NCI-H446 treated with DMSO at 0.1 percent for 48 hours (cell line): ENCODE data around the gene TGFBR3L.
"Not testable (repeated sequence)": the region's sequence is repeated elsewhere in the genome, so short reads cannot be mapped to it uniquely, and the experiment has no call there.

ENCODE experiments used
- DNase-seq: peaks from one replicate; lab custom pipeline; 2025; lab: John Stamatoyannopoulos, UW

The TGFBR3L gene

GRCh38 chr19:7879836-7880235 lies 34.8 kb upstream of the TGFBR3L start:
- DNase-seq, result no peak

DNA sequence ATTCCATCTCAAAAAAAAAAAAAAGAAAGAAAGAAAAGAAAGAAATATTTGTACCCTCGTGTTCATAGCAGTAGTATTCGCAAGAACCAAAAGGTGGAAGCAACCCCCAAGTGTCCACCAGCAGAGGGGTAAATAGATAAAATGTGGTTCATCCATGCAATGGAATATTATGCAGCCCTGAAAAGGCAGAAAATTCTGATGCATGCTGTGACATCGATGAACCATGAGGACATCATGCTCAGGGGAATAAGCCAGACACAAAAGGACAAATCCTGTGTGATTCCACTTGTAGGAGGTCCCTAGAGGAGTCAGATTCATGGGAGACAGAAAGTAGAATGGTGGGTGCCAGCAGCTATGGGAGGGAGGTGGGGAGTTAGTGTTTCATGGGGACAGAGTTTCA lies 32.7 kb upstream of the TGFBR3L start:
- DNase-seq, result no peak

GRCh38 chr19:7883105-7883504 lies 31.5 kb upstream of the TGFBR3L start:
- DNase-seq, result no peak

DNA sequence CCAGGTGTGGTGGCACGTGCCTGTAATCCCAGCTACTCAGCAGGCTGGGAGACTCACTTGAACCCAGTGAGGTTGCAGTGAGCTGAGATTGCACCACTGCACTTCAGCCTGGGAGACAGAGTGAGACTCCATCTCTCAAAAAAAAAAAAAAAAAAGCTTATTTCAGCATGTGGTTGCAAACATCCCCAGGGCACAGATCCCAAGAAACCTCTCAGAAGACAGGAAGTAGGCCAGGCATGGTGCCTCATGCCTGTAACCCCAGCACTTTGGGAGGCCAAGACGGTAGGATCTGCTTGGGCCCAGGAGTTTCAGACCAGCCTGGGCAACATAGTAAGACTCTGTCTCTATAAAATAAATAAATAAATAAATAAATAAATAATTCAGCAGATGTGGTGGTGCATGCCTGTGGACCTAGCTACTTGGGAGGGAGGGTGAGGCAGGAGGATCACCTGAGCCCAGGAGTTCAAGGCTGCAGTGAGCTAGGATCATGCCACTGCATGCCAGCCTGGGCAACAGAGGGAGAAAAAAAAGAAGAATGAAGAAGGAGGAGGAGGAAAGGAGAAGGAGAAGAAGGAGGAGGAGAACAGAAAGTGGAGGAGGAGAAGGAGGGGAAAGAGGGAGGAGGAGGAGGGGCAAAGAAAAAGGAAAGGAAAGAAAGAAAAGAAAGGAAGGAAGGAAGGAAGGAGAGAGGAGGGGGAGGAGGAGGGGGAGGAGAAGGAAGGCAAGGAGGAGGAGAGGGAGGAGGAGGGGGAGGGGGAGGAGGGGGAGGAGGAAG lies 30.6 kb upstream of the TGFBR3L start:
- DNase-seq, result no peak

- DNase-seq, result no peak
Observed at GRCh38 chr19:7885818-7886217, 28.8 kb upstream of the TGFBR3L start.

GRCh38 chr19:7887408-7888144 lies 27.1 kb upstream of the TGFBR3L start:
- no peak for DNase-seq

DNA sequence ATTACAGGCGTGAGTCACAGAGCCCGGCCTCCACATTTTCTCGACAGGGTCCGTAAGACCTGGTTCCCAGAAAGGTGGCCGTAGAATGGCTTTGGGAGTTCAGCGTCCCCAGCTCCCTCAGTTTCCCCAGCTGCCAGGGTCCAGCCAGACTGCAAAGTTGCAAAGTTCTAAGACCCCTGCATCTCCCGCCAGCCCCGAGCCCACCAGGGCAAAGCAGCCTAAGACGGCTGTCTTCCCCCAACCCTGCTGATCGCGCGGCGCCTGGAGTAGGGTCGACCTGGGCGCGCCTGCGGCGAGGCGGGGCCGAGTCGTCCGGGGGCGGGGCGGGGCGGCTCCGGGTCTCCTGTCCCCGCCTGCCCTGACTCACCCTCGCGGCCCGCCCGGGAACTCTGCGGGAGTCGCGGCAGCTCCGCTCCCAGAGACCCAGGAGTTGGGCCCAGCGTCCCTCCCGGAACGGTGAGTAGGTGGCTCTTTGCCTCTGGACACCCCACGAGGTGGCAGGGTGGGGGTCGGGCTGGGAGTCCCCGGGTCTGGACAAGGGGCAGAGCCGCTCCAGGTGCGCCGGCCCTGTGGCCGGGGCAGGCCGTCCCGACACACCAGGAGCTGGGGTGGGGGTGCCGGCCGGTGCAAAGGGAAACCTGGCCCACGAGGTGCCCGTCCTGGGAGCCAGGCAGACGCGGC lies 26.3 kb upstream of the TGFBR3L start, which contains the start of gene LRRC8E:
TSS of gene LRRC8E (plus strand) at position 366 of the 681 bp plus-strand sequence. CDS start 7,094 bp downstream, outside the sequence.
- DNase-seq, result no peak

- DNase-seq, result no peak
Observed at GRCh38 chr19:7888826-7889217, 25.8 kb upstream of the TGFBR3L start.

DNA sequence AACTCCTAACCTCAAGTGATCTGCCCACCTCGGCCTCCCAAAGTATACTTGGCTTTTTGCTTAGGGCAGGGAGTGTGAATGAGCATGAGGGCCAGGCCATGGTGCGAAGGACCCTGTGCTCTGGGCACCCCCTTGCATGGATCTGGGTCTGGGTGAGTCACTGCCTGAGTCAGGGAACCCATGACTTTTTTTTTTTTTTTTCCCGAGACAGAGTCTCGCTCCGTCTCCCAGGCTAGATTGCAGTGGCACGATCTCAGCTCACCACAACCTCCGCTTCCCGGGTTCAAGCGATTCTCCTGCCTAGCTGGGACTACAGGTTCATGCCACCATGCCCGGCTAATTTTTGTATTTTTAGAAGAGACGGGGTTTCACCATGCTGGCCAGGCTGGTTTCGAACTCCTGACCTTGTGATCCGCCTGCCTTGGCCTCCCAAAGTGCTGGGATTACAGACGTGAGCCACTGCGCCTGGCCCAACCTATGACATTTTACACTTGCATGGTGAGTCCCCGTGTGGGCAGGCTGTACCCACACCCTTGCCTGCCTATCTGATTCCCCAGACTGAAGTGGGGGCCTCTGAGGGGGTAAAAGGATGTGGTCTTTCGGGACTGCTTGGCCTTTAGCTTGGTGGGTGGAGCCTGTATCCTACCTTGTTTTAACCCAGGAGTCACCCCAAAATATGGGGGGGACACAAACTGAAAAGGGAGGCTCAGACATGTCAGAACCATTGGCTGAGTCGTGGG lies 21.1 kb upstream of the TGFBR3L start:
- not testable (repeated sequence) for DNase-seq

DNA sequence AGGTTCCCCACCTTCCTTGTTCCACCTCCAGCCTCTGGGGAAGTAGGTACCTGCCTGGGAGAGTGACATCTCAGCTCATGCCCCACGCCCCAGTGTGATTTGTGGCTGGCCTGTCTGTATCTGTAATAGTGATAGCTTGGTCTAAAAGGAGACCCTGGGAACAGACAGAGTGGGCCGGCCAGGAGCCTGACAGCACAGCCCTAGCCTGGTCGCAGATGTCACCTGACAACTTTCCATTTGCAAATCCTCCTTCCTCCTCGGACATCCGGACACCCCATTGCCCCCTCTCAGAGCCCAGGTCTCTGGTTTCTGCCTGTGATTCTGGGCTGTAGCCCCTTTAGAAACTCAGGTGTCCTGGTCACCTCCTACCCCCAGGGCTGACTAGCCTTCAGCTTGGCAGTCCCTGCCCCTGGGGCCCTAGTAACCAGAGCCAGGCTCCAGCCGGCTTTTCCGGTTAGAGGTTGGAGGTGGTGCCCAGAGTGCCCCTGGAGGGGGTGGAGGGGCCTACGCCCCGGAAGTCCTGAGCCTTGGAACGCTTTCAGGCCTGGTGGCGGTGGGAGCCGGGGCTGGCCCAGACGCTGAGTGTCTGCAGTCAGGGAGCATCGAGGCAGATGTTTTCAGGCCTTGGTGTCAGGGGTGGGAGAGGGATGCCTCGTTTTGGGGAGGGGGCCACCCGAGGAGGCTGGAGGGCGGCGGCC lies 19.9 kb upstream of the TGFBR3L start:
- no peak for DNase-seq

GRCh38 chr19:7895565-7895964 lies 19.1 kb upstream of the TGFBR3L start:
- no peak for DNase-seq

DNA sequence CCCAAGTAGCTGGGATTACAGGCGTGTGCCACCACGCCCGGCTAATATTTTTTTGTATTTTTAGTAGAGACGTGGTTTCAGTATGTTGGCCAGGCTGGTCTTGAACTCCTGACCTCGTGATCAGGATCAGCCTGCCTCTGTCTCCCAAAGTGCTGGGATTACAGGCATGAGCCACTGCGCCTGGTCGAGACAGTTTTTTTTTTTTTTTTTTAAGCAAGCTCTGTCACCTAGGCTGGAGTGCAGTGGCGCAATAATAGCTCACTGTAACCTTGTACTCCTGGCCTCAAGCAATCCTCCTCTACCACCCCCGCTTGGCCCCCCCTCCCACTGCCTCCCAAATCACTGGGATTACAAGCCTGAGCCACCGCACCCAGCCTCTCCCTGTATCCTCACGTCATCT lies 17.3 kb upstream of the TGFBR3L start:
- DNase-seq, result no peak

DNA sequence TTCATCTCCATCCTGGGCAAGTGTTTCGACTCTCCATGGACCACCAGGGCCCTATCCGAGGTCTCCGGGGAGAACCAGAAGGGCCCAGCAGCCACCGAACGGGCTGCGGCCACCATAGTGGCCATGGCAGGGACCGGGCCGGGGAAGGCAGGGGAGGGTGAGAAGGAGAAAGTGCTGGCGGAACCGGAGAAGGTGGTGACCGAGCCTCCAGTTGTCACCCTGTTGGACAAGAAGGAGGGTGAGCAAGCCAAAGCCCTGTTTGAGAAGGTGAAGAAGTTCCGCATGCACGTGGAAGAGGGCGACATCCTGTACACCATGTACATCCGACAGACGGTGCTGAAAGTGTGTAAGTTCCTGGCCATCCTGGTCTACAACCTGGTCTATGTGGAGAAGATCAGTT lies 15.7 kb upstream of the TGFBR3L start:
- no peak for DNase-seq

- DNase-seq, result no peak
Observed at GRCh38 chr19:7899751-7900378, 14.8 kb upstream of the TGFBR3L start.

DNA sequence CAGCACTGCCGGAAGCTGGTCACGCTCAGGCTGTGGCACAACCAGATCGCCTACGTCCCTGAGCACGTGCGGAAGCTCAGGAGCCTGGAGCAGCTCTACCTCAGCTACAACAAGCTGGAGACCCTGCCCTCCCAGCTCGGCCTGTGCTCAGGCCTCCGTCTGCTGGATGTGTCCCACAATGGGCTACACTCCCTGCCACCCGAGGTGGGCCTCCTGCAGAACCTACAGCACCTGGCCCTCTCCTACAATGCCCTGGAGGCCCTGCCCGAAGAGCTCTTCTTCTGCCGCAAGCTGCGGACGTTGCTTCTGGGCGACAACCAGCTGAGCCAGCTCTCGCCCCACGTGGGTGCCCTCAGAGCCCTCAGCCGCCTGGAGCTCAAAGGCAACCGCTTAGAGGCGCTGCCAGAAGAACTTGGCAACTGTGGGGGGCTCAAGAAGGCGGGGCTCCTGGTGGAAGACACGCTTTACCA lies 14.2 kb upstream of the TGFBR3L start:
- no peak for DNase-seq

DNA sequence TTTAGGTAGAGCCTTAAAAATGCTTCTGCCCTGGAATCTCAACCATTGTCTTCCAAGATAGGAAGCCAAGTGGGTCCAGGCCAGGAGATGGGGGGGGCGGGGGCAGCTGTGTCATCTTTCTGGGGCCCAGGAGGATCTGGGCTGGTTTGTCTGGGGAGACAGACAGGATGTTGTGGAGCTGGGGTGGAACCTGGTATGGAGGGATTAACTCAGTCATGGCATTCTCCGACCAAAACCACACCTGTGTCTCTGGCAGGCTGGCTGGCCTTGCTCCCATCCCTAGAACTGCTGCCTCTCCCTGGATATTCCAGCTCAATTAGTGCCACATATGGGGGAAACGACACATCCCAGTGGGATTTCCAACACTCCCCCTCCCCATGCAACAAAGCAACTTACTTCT lies 13.7 kb upstream of the TGFBR3L start:
- DNase-seq, result no peak

DNA sequence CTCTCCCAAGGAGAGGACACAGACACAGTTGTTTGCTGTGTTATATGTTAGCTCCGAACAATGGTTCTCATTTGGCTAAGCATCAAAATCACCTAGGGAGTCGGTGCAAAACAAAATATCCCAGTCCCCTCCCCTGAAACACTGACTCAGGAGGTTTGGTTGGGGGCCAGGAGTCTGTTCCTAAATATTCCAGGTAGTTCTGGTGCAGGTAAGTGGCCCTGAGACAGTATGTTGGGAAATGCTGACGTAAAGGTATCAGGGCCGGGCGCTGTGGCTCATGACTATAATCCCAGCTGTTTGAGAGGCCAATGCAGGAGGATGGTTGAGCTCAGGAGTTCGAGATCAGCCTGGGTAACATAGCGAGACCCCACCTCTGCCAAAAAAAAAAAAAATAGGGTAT lies 13.3 kb upstream of the TGFBR3L start:
- no peak for DNase-seq

- DNase-seq, result no peak
Observed at GRCh38 chr19:7902796-7903243, 11.8 kb upstream of the TGFBR3L start.

GRCh38 chr19:7903244-7904073 lies 11.2 kb upstream of the TGFBR3L start, which contains the start of gene MAP2K7:
MAP2K7 (plus strand) TSS chr19:7903877; CDS start chr19:7903945, 68 bp downstream.
- DNase-seq, result peak; percentile 98
